ENCODE data around the gene RILPL2.
"Not testable (repeated sequence)": the region's sequence is repeated elsewhere in the genome, so short reads cannot be mapped to it uniquely, and the experiment has no call there.

The RILPL2 gene, protein sequence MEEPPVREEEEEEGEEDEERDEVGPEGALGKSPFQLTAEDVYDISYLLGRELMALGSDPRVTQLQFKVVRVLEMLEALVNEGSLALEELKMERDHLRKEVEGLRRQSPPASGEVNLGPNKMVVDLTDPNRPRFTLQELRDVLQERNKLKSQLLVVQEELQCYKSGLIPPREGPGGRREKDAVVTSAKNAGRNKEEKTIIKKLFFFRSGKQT

GRCh38 chr12:123436017-123436964 lies at the start of gene RILPL2:
Gene RILPL2 (minus strand): TSS chr12:123436684. CDS start chr12:123436420, 264 bp downstream.
- DNase-seq (ENCODE audit: low read depth, low spot score) = no peak

GRCh38 chr12:123485756-123486155 lies 49.3 kb upstream of the RILPL2 start:
- no peak for DNase-seq (ENCODE audit: low read depth, low spot score)

DNA sequence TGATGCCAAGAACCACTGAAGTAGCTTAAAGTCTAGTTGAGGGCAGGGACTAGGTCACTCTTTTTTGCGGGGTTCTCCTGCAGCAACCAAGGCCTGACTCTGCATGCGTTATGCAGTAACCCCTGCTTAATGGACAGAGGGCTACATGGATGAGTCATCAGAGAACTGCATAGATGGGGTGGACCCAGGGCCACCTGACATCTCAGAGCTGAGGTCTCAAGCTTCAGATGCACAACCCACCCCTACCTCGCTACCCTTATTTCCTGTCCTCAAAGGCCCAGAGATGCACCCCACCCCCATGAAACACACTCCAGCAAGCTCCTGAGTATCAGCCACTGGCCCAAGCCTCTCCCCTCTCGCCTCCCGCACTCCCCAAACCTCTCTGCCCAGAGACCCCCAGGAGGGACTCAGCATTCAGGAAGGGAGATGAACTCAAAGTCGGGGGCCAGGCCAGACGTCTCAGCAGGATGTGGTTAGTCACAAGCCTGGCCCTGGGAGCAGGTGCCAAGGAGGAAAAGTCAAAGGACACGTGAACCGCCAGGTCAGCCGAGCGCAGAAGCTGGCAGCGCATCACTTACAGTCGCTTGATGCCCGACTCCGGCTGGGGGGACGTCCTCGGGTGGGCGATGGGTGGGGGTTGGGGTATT lies 47.2 kb upstream of the RILPL2 start:
- DNase-seq (ENCODE audit: low read depth, low spot score) = no peak

- no peak for DNase-seq (ENCODE audit: low read depth, low spot score)
These were observed 46.4 kb upstream of the RILPL2 start for GRCh38 chr12:123482876-123483275.

- DNase-seq (ENCODE audit: low read depth, low spot score) = not testable (repeated sequence)
These were observed 44.8 kb upstream of the RILPL2 start for GRCh38 chr12:123481251-123481650.

DNA sequence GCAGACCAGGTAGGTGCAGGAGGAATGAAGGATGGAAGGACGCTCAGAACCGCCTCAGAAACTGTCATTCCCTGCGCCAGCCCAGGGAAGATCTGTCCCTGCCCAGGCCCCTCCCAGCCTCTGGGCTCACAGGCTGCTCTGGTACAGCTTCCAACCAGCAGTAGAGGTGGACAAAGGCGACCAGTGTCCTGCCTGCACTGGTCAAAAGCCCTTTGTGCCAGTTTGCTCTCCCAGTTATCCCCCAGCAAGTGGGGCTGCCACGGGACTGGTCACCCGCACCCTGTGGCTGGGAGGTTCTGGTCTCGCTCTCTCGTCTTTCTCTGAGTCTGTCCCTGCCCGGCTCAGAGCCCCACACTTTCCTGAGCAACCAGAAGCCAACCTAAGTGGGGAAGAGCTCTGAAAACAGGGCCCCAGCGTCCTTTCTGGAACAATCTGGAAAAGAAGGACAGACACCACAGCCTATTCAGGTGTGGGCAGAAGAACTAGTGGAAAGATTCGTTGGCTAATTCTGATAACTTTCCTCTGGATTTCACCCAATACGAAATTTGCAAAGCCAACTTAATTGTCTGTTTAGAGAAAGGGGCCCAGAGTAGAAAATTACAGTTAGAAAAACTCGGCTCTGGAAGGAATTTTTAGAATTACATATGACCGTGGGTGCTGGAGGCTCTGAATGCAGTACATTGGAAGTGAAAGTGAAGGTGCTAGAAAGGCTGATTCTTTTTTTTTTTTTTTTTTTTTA lies 43.1 kb upstream of the RILPL2 start:
- DNase-seq (ENCODE audit: low read depth, low spot score) = no peak

- no peak for DNase-seq (ENCODE audit: low read depth, low spot score)
These were observed 42.3 kb upstream of the RILPL2 start for GRCh38 chr12:123478762-123479161.

DNA sequence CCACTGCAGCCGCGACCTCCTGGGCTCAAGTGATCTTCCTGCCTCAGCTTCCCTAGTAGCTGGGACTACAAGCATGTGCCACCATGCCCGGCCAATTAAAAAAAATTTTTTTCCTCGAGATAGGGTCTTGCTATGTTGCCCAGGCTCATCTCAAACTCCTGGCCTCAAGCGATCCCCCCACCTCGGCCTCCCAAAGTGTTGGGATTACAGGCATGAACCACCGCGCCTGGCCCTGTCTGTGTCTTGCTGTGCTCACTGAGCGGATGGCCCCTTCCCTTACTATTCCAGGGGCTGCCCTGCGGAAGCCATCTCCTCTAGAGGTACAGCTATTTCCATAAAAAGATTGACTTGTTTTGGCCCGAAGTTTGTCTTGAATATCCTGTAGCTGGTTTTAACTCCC lies 41.6 kb upstream of the RILPL2 start:
- no peak for DNase-seq (ENCODE audit: low read depth, low spot score)

DNA sequence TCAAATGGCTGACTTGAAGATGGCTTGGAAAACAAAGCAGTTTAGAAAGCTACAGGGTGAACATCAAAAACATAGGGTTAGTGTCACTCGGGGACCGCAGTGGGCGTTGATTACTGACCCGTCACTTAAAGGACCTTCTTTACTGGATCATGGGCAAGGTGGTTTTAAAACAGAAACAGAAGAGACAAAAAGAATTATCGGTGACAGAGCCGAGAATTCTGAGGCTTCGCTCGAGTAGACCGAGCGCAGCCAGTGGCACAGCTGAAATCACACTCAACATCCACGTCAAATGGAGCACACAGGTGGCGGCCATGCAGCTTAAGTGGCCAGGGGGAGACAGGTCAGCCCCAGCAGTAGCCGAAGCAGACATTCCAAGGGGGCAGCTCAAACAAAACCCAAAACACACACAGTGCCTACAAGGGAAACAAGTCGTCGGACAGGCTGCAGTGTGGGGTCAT lies 38.8 kb upstream of the RILPL2 start:
- no peak for DNase-seq (ENCODE audit: low read depth, low spot score)

DNA sequence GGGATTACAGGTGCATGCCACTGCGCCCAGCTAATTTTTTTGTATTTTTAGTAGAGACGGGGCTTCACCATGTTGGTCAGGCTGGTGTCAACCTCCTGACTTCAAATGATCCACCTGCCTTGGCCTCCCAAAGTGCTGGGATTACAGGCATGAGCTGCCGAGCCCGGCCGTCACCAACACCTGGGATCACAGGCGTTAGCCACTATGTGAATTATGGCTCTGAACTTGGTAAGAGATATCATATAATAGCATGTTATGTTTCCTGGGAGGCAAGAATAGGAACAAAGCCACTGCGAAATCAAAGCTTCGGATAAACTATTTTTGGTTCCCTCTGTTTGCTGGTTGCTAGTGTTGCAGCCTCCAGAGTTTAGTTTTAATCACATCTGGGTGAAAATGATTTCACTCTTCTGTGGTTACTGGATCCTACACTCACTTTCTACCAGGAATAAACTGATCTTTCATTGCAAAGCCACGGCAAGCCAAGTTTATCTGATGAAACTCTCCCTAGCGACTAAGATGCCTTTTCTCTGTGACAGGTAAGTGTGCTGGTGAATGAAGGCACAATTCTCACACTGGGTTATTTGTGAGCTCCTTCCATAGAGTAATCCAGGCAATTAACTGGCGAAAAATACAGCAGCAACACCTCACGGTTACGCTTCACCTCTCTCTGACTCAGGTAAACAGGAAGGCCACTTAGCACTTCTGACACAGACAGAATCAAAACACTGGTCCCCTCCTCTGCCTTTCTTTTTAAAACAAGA lies 38.2 kb upstream of the RILPL2 start:
- no peak for DNase-seq (ENCODE audit: low read depth, low spot score)

- no peak for DNase-seq (ENCODE audit: low read depth, low spot score)
These were observed 36.0 kb upstream of the RILPL2 start for GRCh38 chr12:123472438-123472849.

DNA sequence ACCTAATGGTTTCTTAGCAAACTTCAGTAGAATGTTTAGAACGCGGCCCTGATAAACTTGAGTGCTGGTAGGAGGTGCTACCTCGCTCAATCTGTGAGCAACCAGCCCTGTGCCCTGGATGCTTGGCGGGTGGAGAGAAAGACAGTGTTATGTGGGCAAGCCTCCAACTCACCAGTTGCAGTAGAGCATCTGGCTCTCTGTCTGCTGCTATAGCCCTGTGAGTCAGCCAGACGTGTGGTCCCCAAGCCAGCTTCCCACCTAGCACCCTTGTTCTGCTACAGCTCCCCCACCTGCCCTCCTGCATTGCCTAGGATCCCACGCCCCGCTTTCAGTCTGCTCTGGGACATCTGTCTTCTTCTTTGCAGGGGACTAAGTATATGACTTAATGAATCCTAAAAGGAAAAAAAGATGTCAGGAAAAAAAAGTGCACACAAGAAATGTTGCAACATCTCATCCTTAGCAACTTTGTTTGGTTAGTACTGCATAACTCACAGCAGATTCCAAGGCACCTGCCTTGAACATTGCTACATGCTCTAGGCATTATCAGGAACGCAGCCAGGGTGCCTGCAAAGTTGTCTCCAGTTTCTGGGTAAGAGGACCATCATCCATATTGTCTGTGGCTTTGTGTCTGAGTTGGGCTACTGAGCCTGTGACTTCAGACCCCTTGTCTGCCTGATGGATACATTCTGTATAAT lies 35.0 kb upstream of the RILPL2 start:
- no peak for DNase-seq (ENCODE audit: low read depth, low spot score)

GRCh38 chr12:123469978-123470377 lies 33.5 kb upstream of the RILPL2 start:
- no peak for DNase-seq (ENCODE audit: low read depth, low spot score)

- no peak for DNase-seq (ENCODE audit: low read depth, low spot score)
These were observed 32.3 kb upstream of the RILPL2 start for GRCh38 chr12:123468786-123469185.

DNA sequence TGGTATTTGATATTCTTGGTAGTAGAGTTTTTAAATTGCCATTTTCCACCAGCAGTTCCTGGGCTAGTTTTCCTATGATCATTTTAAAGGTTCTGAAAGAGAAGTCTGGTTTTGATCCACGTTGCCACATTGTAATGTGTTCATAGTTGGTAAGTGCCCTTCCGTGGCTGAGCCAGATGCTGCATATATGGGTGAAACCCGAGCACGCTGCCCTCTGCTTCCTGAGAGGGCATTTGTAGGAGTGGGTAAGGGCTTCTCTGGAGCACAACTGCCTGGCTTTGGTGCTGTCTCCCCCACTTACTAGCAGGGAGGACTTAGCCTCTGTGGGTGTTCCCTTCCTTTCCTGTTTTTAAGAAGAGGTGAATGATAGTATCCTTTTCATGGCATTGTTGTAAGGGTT lies 28.6 kb upstream of the RILPL2 start:
- no peak for DNase-seq (ENCODE audit: low read depth, low spot score)

DNA sequence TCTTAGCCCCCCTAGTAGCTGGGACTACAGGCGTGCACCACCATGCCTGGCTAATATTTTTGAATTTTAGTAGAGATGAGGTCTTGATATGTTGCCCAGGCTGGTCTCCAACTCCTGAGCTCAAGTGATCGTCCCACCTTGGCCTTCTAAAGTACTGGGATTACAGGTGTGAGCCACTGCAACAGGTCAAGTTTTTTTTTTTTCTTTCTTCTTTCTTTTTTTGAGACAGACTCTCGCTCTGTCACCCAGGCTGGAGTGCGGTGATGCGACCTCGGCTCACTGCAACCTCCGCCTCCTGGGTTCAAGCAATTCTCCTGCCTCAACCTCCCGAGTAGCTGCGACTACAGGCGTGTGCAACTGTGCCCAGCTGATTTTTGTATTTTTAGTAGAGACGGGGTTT lies 26.7 kb upstream of the RILPL2 start:
- not testable (repeated sequence) for DNase-seq (ENCODE audit: low read depth, low spot score)

DNA sequence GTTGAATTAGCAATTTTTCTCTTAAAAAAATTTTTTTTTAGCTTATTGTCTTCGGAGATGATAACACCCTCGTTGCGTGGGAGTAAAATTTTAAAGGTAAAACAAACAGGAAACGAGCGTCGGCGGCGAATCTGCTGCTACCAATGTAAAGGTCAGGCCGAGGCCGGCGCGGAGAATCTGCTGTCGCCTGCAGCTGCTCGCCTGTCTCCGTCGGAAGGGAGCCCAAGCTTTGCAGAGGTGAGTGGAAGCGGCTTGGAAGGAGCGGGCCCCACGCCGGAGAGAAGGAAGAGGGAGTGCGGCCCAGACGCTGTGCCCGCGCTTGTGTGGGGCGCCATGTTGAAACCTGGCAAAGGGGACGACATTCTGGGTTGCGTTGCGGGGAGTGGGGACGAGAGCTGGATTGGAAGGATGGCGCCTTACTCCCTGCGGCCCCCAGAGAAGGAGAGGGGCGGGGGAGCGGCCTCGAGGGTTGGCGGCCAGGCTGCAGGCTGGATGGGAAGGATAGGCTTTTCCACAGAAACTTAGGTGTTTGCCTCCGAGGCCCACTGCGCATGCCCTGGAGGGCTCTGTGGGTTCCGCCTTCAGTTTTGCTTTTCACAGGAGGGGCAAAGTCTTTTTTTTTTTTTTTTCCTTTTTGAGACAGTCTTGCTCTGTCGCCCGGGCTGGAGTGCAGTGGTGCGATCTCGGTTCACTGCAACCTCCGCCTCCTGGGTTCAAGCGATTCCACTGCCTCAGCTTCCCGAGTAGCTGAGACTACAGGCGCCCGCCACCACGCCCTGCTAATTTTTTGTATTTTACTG lies 21.7 kb upstream of the RILPL2 start, which contains the start of gene SNRNP35:
Gene SNRNP35 (plus strand): TSS at position 160 of the 800 bp plus-strand sequence. CDS start 7,402 bp downstream, outside the sequence.
- DNase-seq (ENCODE audit: low read depth, low spot score) = peak; percentile 73

DNA sequence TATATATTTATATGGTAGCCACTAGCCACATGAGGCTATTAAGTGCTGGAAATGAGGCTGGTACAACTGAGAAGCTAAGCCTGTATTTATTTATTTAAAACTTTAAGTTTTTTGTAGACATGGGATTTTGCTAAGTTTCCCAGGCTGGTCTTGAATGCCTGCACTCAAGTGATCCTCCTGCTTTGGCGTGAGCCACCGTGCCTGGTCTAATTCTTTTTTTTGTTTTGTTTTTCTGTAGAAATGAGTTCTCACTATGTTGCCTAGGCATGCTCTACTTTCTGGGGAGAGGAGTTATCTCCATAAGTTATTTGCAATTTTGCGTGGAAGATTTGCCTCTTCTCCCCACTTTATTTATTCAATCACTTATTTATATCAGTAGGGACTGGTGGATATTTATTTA lies 16.7 kb upstream of the RILPL2 start:
- no peak for DNase-seq (ENCODE audit: low read depth, low spot score)

- DNase-seq (ENCODE audit: low read depth, low spot score) = not testable (repeated sequence)
These were observed 15.7 kb upstream of the RILPL2 start for GRCh38 chr12:123452276-123452550.
